Measurements from ENCODE around the gene PGA5. TPM values are rescaled to one million over a fixed set of nuclear protein-coding genes. Genes with fewer than 3 reads are reported as not detected.
"Not testable (repeated sequence)": the region's sequence is repeated elsewhere in the genome, so short reads cannot be mapped to it uniquely, and the experiment has no call there.

Gene PGA5
- total RNA-seq, result not detected

DNA sequence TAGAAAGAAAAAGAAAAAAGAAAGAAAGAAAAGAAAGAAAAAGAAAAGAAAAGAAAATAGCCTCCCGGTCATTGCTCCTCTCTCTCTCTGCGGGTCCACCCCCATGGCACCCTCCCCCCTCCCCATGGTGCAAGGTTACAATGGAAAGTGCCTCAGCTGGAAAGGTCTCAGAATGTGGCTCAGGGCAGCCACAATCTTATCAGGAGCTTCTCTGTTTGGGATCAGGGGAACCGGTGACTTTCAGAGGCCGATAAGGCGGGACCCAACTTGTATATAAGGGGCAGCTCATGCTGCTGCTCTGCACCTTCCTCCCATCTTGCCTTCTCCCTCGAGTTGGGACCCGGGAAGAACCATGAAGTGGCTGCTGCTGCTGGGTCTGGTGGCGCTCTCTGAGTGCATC is at the start of gene PGA5:
PGA5 (plus strand) TSS at position 301 of the 400 bp plus-strand sequence; CDS start at position 353, 52 bp downstream.
- H3K36me3 ChIP-seq; H3K4me3 ChIP-seq; H3K27ac ChIP-seq; H3K9me3 ChIP-seq; DNase-seq (ENCODE audit: extremely low spot score in 2 of 2); intact Hi-C loops (cut with DNase I); H3K4me1 ChIP-seq; H3K27me3 ChIP-seq: not testable (repeated sequence)

DNA sequence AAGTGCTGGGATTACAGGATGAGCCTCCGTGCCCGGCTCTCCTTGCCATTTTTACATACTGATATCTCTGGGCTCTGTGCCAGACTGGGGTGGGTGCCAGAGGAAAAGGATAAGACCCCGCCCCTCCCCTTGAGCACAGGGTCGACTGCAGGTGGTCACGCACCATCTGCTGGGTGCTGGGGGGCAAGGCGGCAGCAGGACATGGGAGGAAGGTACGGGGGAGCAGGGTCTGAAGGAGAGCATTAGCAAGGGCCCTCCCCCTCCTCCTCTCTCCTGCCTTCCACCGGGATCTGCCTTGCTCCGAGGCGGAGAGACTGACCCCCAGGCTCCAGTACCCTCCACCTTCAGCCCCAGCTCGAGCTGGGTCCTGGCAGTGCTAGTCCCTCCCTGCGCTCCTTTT is 47.4 kb upstream of the PGA5 start:
- H3K27me3 ChIP-seq, result no peaks in the 10 kb centered on the region
- H3K9me3 ChIP-seq, result peaks cover 2% of the 10 kb centered on the region
- intact Hi-C loops (cut with DNase I), result no loop called here
- no peaks in the 10 kb centered on the region for H3K36me3 ChIP-seq
- H3K4me1 ChIP-seq, result no peaks in the 10 kb centered on the region
- DNase-seq (ENCODE audit: extremely low spot score in 2 of 2), result no peak
- H3K4me3 ChIP-seq, result no peak overlapping the region
- no peak for TF ChIP-seq POLR2AphosphoS5 (IDR thresholded peaks at IDR 0.05; ENCODE audit: insufficient read depth in 1 of 2, low read depth in 1 of 2)
- no peak for TF ChIP-seq POLR2A (IDR thresholded peaks at IDR 0.05)
- TF ChIP-seq, protein P1, sequence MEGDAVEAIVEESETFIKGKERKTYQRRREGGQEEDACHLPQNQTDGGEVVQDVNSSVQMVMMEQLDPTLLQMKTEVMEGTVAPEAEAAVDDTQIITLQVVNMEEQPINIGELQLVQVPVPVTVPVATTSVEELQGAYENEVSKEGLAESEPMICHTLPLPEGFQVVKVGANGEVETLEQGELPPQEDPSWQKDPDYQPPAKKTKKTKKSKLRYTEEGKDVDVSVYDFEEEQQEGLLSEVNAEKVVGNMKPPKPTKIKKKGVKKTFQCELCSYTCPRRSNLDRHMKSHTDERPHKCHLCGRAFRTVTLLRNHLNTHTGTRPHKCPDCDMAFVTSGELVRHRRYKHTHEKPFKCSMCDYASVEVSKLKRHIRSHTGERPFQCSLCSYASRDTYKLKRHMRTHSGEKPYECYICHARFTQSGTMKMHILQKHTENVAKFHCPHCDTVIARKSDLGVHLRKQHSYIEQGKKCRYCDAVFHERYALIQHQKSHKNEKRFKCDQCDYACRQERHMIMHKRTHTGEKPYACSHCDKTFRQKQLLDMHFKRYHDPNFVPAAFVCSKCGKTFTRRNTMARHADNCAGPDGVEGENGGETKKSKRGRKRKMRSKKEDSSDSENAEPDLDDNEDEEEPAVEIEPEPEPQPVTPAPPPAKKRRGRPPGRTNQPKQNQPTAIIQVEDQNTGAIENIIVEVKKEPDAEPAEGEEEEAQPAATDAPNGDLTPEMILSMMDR (IDR thresholded peaks at IDR 0.05), result no peak
- H3K27ac ChIP-seq, result no peak overlapping the region

DNA sequence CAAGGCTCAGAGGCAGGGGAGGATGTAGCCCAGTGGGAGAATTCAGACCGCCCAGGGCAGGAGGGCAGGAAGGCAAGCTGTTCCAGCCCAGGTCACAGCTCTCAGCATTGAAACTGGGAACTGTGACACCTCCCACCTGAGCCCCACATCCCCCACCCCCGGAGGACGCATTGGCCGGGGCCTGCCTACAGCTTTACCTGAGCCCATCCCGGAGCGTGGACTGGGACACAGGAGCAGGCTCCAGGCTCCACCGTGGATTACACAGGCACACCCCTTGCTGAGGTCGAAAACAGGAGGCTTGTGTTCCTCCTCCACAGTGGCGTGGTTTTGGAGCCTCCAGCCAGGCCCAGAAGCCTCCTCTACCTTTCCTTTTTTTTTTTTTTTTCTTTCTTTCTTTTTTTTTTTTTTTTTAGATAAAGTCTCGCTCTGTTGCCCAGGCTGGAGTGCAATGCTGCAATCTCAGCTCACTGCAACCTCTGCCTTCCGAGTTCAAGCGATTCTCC is 46.8 kb upstream of the PGA5 start:
- intact Hi-C loops (cut with DNase I), result no loop called here
- peaks cover 4% of the 10 kb centered on the region for H3K9me3 ChIP-seq
- H3K36me3 ChIP-seq, result no peaks in the 10 kb centered on the region
- no peak overlapping the region for H3K4me3 ChIP-seq
- no peak overlapping the region for H3K27ac ChIP-seq
- no peak for DNase-seq (ENCODE audit: extremely low spot score in 2 of 2)
- no peaks in the 10 kb centered on the region for H3K4me1 ChIP-seq
- no peaks in the 10 kb centered on the region for H3K27me3 ChIP-seq
- TF ChIP-seq POLR2A (IDR thresholded peaks at IDR 0.05), result no peak
- no peak for TF ChIP-seq POLR2AphosphoS5 (IDR thresholded peaks at IDR 0.05; ENCODE audit: insufficient read depth in 1 of 2, low read depth in 1 of 2)
- TF ChIP-seq, protein P1 (IDR thresholded peaks at IDR 0.05), result no peak

DNA sequence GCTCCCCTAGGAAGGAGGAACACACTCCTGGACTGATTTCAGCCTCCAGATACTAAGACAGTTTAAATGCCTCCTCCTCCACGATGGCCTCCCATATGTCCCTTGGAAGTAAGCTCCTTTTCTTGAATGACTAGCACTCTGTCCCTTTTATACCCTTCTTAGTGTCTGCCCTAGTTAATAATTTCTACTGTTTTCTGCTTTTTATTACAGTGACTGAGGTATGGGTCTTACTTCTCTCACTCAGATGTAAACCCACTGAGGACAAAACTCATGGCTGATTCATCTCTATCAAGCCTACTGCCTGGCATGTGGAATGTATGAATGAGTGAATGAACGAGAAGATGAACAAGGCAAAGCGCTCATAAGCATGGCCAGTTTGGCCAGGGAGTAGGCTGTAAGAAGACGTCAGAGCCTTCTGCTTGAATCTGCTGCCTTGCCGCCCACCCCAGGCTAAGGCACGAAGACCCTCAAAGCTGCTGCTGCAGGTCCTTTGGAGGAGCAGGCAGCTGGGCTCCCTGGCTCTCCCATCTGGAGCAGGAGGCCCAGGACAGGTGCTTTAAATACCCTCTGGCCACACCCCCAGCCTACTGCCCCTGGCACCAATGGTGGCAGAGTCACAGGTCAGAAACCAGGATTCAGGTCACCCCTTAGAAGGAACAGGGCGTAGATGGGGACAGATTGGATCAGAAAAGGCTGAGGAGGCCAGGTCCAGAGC is 45.8 kb upstream of the PGA5 start:
- no peaks in the 10 kb centered on the region for H3K27me3 ChIP-seq
- TF ChIP-seq, protein P1 (IDR thresholded peaks at IDR 0.05), result no peak
- no peak for TF ChIP-seq POLR2AphosphoS5 (IDR thresholded peaks at IDR 0.05; ENCODE audit: insufficient read depth in 1 of 2, low read depth in 1 of 2)
- TF ChIP-seq POLR2A (IDR thresholded peaks at IDR 0.05), result no peak
- H3K9me3 ChIP-seq, result peaks cover 4% of the 10 kb centered on the region
- no peak for DNase-seq (ENCODE audit: extremely low spot score in 2 of 2)
- intact Hi-C loops (cut with DNase I), result no loop called here
- no peak overlapping the region for H3K27ac ChIP-seq
- H3K36me3 ChIP-seq, result no peaks in the 10 kb centered on the region
- no peaks in the 10 kb centered on the region for H3K4me1 ChIP-seq
- no peak overlapping the region for H3K4me3 ChIP-seq

DNA sequence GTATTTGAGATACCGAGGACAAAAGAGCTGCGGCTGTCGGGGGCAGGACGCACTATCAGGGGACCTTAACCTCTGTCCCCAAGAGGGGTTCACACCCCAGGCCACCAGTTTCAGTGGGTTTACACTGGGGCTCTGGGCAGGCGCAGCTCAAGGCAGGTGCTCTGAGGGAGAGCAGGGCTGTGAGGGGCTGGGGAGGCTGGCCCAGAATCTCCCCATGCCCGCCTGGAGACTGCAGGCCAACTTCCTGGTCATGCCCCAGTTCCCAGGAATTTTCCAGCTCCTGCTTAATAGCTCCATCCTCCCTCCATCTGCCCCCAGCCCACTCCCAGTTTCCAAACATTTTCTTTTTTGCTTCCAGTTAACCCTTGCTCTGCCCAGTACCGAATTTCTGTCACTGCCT is 45.3 kb upstream of the PGA5 start:
- Histone ChIP-seq H3K4me3 (no peak overlapping the region), H3K27me3 (no peaks in the 10 kb centered on the region), H3K36me3 (no peaks in the 10 kb centered on the region), H3K4me1 (no peaks in the 10 kb centered on the region), H3K9me3 (peaks cover 4% of the 10 kb centered on the region), H3K27ac (no peak overlapping the region)
- intact Hi-C loops (cut with DNase I), result no loop called here
- DNase-seq (ENCODE audit: extremely low spot score in 2 of 2), result no peak
- TF ChIP-seq POLR2A (IDR thresholded peaks at IDR 0.05) (no peak), POLR2AphosphoS5 (IDR thresholded peaks at IDR 0.05; ENCODE audit: insufficient read depth in 1 of 2, low read depth in 1 of 2) (no peak)
- TF ChIP-seq, protein P1 (IDR thresholded peaks at IDR 0.05), result no peak

Data from vagina (tissue), 2 donors.